ENCODE measurements around the gene JAZF1.

- TF ChIP-seq CTCF (IDR thresholded peaks at IDR 0.05; ENCODE audit: control extremely low read depth in 1 of 3, insufficient read depth in 1 of 3, low read depth in 1 of 3, low read length in 3 of 3) (no peak), EZH2 (IDR thresholded peaks at IDR 0.05; ENCODE audit: low read depth, low read length, severe bottlenecking) (no peak), POLR2A (IDR thresholded peaks at IDR 0.05; ENCODE audit: control extremely low read depth in 1 of 2, low read depth in 2 of 2, low read length in 2 of 2) (no peak)
These were observed 10.6 kb upstream of the JAZF1 start for GRCh38 chr7:28191184-28191583.

Measured in H1 (cell line).